GM21367 (cell line): ENCODE results near the gene CTCF.

Experiments used
- ATAC-seq: cut with Tn5 transposase; IDR thresholded peaks from one replicate; pipeline ENCODE4 v1.9.1; 2021; ENCODE audit not compliant: unreplicated experiment

CTCF gene

GRCh38 chr16:67547423-67548264, 14.7 kb upstream of the CTCF start:
- no peak for ATAC-seq

- no peak for ATAC-seq
These were observed 13.8 kb upstream of the CTCF start for GRCh38 chr16:67548265-67549126.

GRCh38 chr16:67549240-67549639, 13.1 kb upstream of the CTCF start:
- no peak for ATAC-seq

GRCh38 chr16:67549936-67550335, 12.4 kb upstream of the CTCF start:
- no peak for ATAC-seq

- no peak for ATAC-seq
These were observed 11.2 kb upstream of the CTCF start for GRCh38 chr16:67551091-67551490.

GRCh38 chr16:67551972-67552371, 10.4 kb upstream of the CTCF start:
- no peak for ATAC-seq

GRCh38 chr16:67552476-67552875, 9.8 kb upstream of the CTCF start:
- no peak for ATAC-seq

GRCh38 chr16:67555795-67556212, 6.5 kb upstream of the CTCF start:
- no peak for ATAC-seq

GRCh38 chr16:67558859-67559258, 3.5 kb upstream of the CTCF start:
- ATAC-seq, result no peak

- no peak for ATAC-seq
These were observed 1.4 kb upstream of the CTCF start for GRCh38 chr16:67560827-67561342.

- ATAC-seq, result no peak
These were observed 864 bp upstream of the CTCF start for GRCh38 chr16:67561501-67561823.

GRCh38 chr16:67561824-67562525, 351 bp upstream of the CTCF start:
- ATAC-seq, result peak; percentile 76

- peak; percentile 7 for ATAC-seq
These were observed 787 bp downstream of the CTCF start for GRCh38 chr16:67562918-67563707.

- ATAC-seq, result no peak
These were observed 1.6 kb downstream of the CTCF start for GRCh38 chr16:67563708-67564468.

GRCh38 chr16:67565470-67566100, 3.3 kb downstream of the CTCF start:
- ATAC-seq, result no peak

GRCh38 chr16:67571464-67571863, 9.1 kb downstream of the CTCF start:
- no peak for ATAC-seq

- ATAC-seq, result no peak
These were observed 9.7 kb downstream of the CTCF start for GRCh38 chr16:67571981-67572431.

GRCh38 chr16:67579686-67580085, 17.4 kb downstream of the CTCF start:
- ATAC-seq, result no peak

GRCh38 chr16:67580202-67580601, 17.9 kb downstream of the CTCF start:
- no peak for ATAC-seq
